Activated B cell treated with CpG ODN at 0.5 μM for 24 hours (primary cell): ENCODE data around the gene MMEL1. TPM values are rescaled to one million over a fixed set of nuclear protein-coding genes. Genes with fewer than 3 reads are reported as not detected.

Experiments
- ATAC-seq: fragments of 200-7000 bp; cut with Tn5 transposase; one replicate; pipeline ENCODE4 v1.10.0; 2021; ENCODE audit warnings: low read depth, mild to moderate bottlenecking, moderate library complexity
- CTCF ChIA-PET: fragments of 350-600 bp; sonication (Branson Sonifier 250); formaldehyde crosslinking; loops from one replicate; lab custom pipeline; 2021; ENCODE audit warnings: antibody characterized with exemption; lab: Charles Lee
- POLR2A ChIA-PET: fragments of 350-600 bp; sonication (Branson Sonifier 250); formaldehyde crosslinking; loops from one replicate; lab custom pipeline; 2021; ENCODE audit warnings: antibody characterized with exemption; lab: Charles Lee
- DNase-seq: peaks from one replicate; pipeline ENCODE4 v3.0.0; 2022
- H3K27ac Mint-ChIP-seq: one replicate; pipeline ENCODE4 v1.8.0; 2020; ENCODE audit warnings: mixed read lengths
- H3K27me3 Mint-ChIP-seq: one replicate; pipeline ENCODE4 v1.8.0; 2021; ENCODE audit warnings: mixed read lengths
- H3K36me3 Mint-ChIP-seq: one replicate; pipeline ENCODE4 v1.8.0; 2021; ENCODE audit warnings: low read depth, mixed read lengths
- H3K4me1 Mint-ChIP-seq: one replicate; pipeline ENCODE4 v1.8.0; 2021; ENCODE audit warnings: mixed read lengths
- H3K4me3 Mint-ChIP-seq: one replicate; pipeline ENCODE4 v1.8.0; 2020; ENCODE audit warnings: mild to moderate bottlenecking, mixed read lengths
- H3K9me3 Mint-ChIP-seq: one replicate; pipeline ENCODE4 v1.8.0; 2020; ENCODE audit warnings: mixed read lengths
- CTCF ChIP-seq: fragments of 200-600 bp; IDR thresholded peaks from one replicate; pipeline ENCODE4 v1.8.0; 2022; ENCODE audit warnings: antibody characterized with exemption, mild to moderate bottlenecking
- intact Hi-C: fragments of 100-400 bp; cut with micrococcal nuclease; formaldehyde crosslinking; loops from one replicate; pipeline ENCODE4 v1.15.1; 2024
- total RNA-seq: library from RNA; stranded (reverse); gene quantifications from 2 replicates; pipeline ENCODE4 v1.2.3, GENCODE V29; 2022

The MMEL1 gene
- total RNA-seq, 1 donor from 2014 or later: not detected

GRCh38 chr1:2636733-2637132 lies 3.9 kb upstream of the MMEL1 start:
- Mint-ChIP-seq H3K4me1 (no peaks in the 10 kb centered on the region), H3K27ac (no peak overlapping the region), H3K9me3 (peaks cover 2% of the 10 kb centered on the region), H3K36me3 (no peaks in the 10 kb centered on the region), H3K4me3 (no peak overlapping the region), H3K27me3 (peaks cover 2% of the 10 kb centered on the region)
- POLR2A ChIA-PET: interaction anchor here (0.7 kb wide), 1 partner anchor 717 kb away, joined by 4 read pairs; no protein-coding TSS in a partner anchor
- TF ChIP-seq CTCF: no peak
- DNase-seq (no peak), ATAC-seq (no peak)
- intact Hi-C loops: no loop called here
- CTCF ChIA-PET: no interaction called here

DNA sequence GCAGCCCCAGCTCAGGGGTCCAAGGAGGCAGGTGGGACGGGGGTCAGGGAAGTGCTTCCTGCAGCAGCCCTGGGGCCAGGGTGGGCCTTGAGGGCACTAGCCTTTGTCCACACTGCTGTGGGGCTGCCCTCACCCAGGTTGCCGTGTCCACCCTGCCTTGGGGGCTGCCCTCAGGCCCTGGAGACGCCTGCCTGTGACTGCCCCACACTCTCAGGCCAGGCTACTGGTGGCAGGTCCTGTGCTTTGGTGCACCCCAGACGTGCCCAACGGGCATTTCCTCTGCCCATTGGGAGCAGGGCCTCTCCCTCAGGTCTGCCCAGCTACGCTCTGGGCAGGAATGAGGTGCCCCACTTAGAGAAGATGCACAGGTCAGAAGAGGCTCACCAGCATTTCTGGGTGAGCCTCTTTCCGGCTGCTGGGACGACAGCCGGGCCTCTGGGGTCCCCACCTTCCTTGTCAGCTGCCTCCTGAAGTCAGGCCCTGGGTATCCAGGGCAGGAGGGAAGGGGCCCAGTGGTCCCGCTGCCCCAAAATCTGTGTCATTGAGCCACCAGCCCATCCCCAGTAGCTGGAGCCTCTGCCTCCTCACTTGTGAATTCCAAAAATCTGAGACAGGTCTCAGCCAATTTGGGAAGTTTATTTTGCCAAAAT lies 2.7 kb upstream of the MMEL1 start:
- ChIA-PET CTCF (interaction anchor here (0.6 kb wide), 1 partner anchor 140 kb away, joined by 6 read pairs; no protein-coding TSS in a partner anchor), POLR2A (no interaction called here)
- Mint-ChIP-seq H3K4me3 (no peak overlapping the region), H3K27ac (no peak overlapping the region), H3K27me3 (peaks cover 5% of the 10 kb centered on the region), H3K9me3 (peaks cover 2% of the 10 kb centered on the region), H3K36me3 (no peaks in the 10 kb centered on the region), H3K4me1 (no peaks in the 10 kb centered on the region)
- intact Hi-C loops: no loop called here
- DNase-seq (no peak), ATAC-seq (no peak)
- TF ChIP-seq CTCF: no peak

DNA sequence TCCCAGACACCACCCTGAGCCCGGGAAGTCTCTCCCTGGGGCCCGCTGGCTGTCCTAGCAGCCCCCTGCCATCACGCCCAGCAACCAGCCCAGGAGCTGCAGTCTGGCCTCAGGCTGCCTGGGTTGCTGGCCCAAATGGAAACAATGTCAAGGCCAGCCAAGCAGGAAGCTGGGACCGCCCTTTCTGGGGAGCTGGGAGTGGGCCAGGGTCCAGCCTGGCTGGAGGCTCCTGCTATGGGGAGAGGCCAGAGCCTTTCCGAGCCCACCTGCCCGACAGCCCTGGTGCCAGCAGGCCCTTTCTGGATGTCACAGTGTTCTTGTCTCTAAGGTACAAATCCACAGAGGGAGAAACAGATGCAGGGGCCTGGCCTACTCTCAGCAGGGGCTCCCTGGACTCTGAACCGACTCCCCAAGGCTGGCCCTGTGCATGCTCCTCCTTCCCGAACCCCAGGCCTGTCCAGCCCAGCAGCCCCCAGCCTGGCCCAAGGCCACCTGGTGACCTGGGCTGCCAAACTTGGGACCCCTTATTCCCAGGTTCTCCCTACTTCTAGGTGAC lies 1.2 kb upstream of the MMEL1 start:
- Mint-ChIP-seq H3K27me3 (peaks cover 12% of the 10 kb centered on the region), H3K4me3 (no peak overlapping the region), H3K4me1 (no peaks in the 10 kb centered on the region), H3K27ac (no peak overlapping the region), H3K9me3 (peaks cover 2% of the 10 kb centered on the region), H3K36me3 (no peaks in the 10 kb centered on the region)
- no peak for TF ChIP-seq CTCF
- CTCF ChIA-PET: no interaction called here
- POLR2A ChIA-PET: no interaction called here
- no peak for ATAC-seq
- intact Hi-C loops: no loop called here
- DNase-seq: no peak

GRCh38 chr1:2633366-2633935 lies 635 bp upstream of the MMEL1 start:
- H3K27me3 Mint-ChIP-seq: peaks cover 12% of the 10 kb centered on the region
- CTCF ChIA-PET: no interaction called here
- intact Hi-C loops: no loop called here
- no peak overlapping the region for H3K27ac Mint-ChIP-seq
- no peaks in the 10 kb centered on the region for H3K4me1 Mint-ChIP-seq
- POLR2A ChIA-PET: interaction anchor here (0.5 kb wide), 1 partner anchor 1134 kb away, joined by 4 read pairs; no protein-coding TSS in a partner anchor
- H3K4me3 Mint-ChIP-seq: no peak overlapping the region
- DNase-seq (no peak), ATAC-seq (no peak)
- no peaks in the 10 kb centered on the region for H3K36me3 Mint-ChIP-seq
- no peak for TF ChIP-seq CTCF
- peaks cover 2% of the 10 kb centered on the region for H3K9me3 Mint-ChIP-seq

DNA sequence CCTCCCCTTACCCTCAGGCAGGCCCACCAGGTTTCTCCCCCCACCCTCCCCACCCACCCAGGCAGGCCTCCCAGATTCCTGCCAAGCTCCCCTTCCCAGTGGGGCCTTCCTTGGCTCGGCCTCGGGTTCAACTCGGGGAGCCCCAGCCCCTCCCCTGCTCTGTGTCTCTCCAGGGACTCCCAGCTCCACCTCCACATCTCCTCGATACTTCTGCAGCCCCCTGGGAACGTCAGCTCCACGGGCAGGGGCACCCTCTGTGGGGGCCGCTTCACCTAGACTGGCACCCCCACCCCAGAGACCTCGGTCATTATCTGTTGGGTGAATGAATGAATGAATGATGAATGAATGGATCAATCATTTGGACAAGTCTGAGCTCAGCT lies 775 bp downstream of the MMEL1 start:
- no peaks in the 10 kb centered on the region for H3K36me3 Mint-ChIP-seq
- ATAC-seq (no peak), DNase-seq (no peak)
- H3K4me3 Mint-ChIP-seq: no peak overlapping the region
- no peak overlapping the region for H3K27ac Mint-ChIP-seq
- intact Hi-C loops: no loop called here
- POLR2A ChIA-PET: no interaction called here
- CTCF ChIA-PET: no interaction called here
- peaks cover 18% of the 10 kb centered on the region for H3K27me3 Mint-ChIP-seq
- TF ChIP-seq CTCF: no peak
- no peaks in the 10 kb centered on the region for H3K4me1 Mint-ChIP-seq
- peaks cover 2% of the 10 kb centered on the region for H3K9me3 Mint-ChIP-seq
